KMS-11 (cell line): Measurements from ENCODE around the gene SLC22A16.

Source experiments
- H2AFZ ChIP-seq: fragments of 200-600 bp; sonication (generic); 2 replicates; pipeline ENCODE4 v1.6.1; 2016; ENCODE audit warnings: antibody characterized with exemption, mixed run types, low read depth
- H3K27ac ChIP-seq: fragments of 200-600 bp; sonication (generic); 2 replicates; pipeline ENCODE4 v1.6.1; 2016; ENCODE audit warnings: mild to moderate bottlenecking, mixed run types
- H3K27me3 ChIP-seq: fragments of 200-600 bp; sonication (generic); 2 replicates; pipeline ENCODE4 v1.6.1; 2017; ENCODE audit warnings: mild to moderate bottlenecking, low read depth, mixed run types, moderate library complexity; ENCODE audit not compliant: insufficient read depth
- H3K36me3 ChIP-seq: fragments of 200-600 bp; sonication (generic); 2 replicates; pipeline ENCODE4 v1.6.1; 2017; ENCODE audit warnings: mild to moderate bottlenecking, mixed run types; ENCODE audit not compliant: insufficient read depth
- H3K4me1 ChIP-seq: fragments of 200-600 bp; sonication (generic); 2 replicates; pipeline ENCODE4 v1.6.1; 2016; ENCODE audit warnings: mild to moderate bottlenecking, low read depth, mixed run types; ENCODE audit not compliant: poor library complexity, severe bottlenecking
- H3K4me2 ChIP-seq: fragments of 200-600 bp; sonication (generic); 2 replicates; pipeline ENCODE4 v1.7.0; 2016; ENCODE audit warnings: mild to moderate bottlenecking, mixed run types
- H3K4me3 ChIP-seq: fragments of 200-600 bp; sonication (generic); IDR thresholded peaks from 2 replicates; pipeline ENCODE4 v1.6.1; 2017; ENCODE audit warnings: low read depth, low read length, mixed read lengths; ENCODE audit not compliant: insufficient read depth
- H3K79me2 ChIP-seq: fragments of 200-600 bp; sonication (generic); 2 replicates; pipeline ENCODE4 v1.6.1; 2016; ENCODE audit warnings: low read depth, mixed run types; ENCODE audit not compliant: insufficient read depth
- H3K9ac ChIP-seq: fragments of 200-600 bp; sonication (generic); 2 replicates; pipeline ENCODE4 v1.6.1; 2016; ENCODE audit warnings: mild to moderate bottlenecking, mixed run types
- H4K20me1 ChIP-seq: fragments of 200-600 bp; sonication (generic); 2 replicates; pipeline ENCODE4 v1.6.1; 2016; ENCODE audit warnings: mild to moderate bottlenecking, mixed run types; ENCODE audit not compliant: insufficient read depth
- TF ChIP-seq, protein P1 (sequence below): fragments of 200-600 bp; sonication (generic); conservative IDR thresholded peaks from 2 replicates; pipeline ENCODE4 v1.6.1; 2017; ENCODE audit warnings: low read depth, mild to moderate bottlenecking, antibody characterized with exemption, low read length, moderate library complexity, mixed read lengths

The SLC22A16 gene

DNA sequence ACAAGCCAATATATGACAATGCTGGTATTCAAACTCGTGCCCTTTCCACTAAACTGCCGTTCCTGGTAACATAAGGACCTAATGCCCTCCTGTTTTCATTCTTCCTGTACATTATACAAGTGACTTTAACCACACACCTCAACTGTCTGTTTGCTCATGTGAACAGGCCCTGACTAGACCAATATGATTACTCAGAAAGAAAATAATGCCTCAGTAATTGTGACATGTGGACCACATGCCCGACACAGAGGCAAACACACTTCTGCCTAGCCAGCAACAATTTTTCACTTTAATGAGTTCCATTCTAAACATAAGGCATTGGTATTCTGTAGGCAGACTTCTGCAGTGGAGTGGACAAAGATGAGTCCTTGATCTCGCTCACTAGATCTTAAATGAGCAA is 30.0 kb downstream of the SLC22A16 start:
- no peak overlapping the region for H3K4me2 ChIP-seq
- H3K27me3 ChIP-seq, result no peaks in the 10 kb centered on the region
- no peaks in the 10 kb centered on the region for H3K36me3 ChIP-seq

DNA sequence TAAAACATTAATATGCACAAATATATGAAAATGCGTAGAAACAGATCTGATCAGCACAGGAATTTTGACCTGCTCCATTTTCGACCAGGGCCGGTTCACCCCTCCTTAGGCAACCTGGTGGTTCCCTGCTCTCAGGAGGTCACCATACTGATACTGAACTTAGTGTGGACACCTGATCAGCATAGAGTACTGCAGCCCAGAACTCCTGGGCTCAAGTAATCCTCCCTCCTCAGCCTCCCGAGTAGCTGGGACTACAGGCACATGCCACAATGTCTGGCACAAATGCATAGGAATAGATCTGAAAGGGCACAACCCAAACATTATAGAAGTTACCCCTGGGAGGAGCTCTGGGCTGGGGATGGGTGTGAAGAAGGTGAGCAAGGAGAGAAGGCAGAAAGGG is 36.4 kb downstream of the SLC22A16 start:
- Histone ChIP-seq H3K27me3 (no peaks in the 10 kb centered on the region), H3K4me3 (no peak overlapping the region), H3K4me2 (no peak overlapping the region), H3K36me3 (no peaks in the 10 kb centered on the region), H3K4me1 (no peaks in the 10 kb centered on the region), H3K79me2 (no peaks in the 10 kb centered on the region), H4K20me1 (no peaks in the 10 kb centered on the region), H3K9ac (no peak overlapping the region), H3K27ac (no peak overlapping the region), H2AFZ (no peak overlapping the region)
- TF ChIP-seq, protein P1, sequence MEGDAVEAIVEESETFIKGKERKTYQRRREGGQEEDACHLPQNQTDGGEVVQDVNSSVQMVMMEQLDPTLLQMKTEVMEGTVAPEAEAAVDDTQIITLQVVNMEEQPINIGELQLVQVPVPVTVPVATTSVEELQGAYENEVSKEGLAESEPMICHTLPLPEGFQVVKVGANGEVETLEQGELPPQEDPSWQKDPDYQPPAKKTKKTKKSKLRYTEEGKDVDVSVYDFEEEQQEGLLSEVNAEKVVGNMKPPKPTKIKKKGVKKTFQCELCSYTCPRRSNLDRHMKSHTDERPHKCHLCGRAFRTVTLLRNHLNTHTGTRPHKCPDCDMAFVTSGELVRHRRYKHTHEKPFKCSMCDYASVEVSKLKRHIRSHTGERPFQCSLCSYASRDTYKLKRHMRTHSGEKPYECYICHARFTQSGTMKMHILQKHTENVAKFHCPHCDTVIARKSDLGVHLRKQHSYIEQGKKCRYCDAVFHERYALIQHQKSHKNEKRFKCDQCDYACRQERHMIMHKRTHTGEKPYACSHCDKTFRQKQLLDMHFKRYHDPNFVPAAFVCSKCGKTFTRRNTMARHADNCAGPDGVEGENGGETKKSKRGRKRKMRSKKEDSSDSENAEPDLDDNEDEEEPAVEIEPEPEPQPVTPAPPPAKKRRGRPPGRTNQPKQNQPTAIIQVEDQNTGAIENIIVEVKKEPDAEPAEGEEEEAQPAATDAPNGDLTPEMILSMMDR, result no peak

More for the DNA sequence above, 30.0 kb downstream of the SLC22A16 start:
- Histone ChIP-seq H2AFZ (no peak overlapping the region), H3K27ac (no peak overlapping the region), H3K9ac (no peak overlapping the region), H3K4me3 (no peak overlapping the region), H4K20me1 (no peaks in the 10 kb centered on the region), H3K4me1 (no peaks in the 10 kb centered on the region), H3K79me2 (no peaks in the 10 kb centered on the region)
- TF ChIP-seq, protein P1, result no peak

DNA sequence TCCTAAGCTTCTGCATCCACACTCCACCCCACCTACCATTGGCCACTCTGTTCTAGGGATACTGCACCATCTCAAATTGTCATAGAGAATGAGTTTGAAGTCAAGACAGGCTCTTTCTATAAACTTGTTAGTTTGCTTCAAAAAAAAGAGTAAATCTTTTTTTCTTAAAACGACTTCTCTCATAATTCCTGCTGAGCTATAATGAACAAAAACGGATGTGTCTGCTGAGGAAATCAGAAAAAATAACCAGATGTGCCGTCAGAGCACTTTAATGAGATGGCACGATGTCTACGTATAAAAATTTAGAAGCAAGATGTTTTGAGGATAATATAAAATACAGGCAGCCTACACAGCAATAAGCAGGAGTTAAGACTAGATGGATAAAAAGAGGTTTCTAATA is 37.1 kb downstream of the SLC22A16 start:
- no peak overlapping the region for H3K9ac ChIP-seq
- H3K4me2 ChIP-seq, result no peak overlapping the region
- TF ChIP-seq, protein P1, result no peak
- no peak overlapping the region for H3K4me3 ChIP-seq
- no peaks in the 10 kb centered on the region for H3K36me3 ChIP-seq
- no peaks in the 10 kb centered on the region for H3K79me2 ChIP-seq
- no peaks in the 10 kb centered on the region for H3K27me3 ChIP-seq
- no peaks in the 10 kb centered on the region for H4K20me1 ChIP-seq
- H2AFZ ChIP-seq, result no peak overlapping the region
- H3K4me1 ChIP-seq, result no peaks in the 10 kb centered on the region
- no peak overlapping the region for H3K27ac ChIP-seq

DNA sequence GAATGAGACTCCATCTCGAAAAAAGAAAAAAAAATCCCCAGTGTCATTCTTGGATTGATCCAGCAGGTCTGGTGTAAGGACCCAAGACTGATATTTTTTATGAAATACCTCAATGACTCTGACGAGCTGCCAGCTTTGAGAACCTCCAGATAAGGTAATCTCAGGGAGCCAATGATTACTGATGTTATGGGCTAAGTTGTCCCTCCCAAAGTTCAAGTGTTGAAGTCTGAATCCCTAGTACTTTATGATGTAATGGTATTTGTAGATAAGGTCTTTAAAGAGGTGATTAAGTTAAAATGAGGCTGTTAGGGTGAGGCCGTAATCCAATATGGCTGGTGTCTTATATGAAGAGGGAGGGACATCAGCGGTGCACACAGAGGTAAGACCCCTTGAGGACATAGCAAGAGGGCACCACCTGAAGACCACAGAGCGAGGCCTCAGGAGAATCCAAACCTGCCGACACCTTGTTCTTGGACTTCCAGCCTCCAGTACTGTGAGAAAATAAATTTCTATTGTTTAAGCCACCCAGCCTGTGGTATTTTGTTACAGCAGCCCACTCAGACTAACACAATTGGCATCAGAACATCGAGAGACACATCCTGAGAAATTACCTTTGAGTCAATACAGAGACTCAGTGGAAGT is 41.3 kb downstream of the SLC22A16 start:
- H3K79me2 ChIP-seq, result no peaks in the 10 kb centered on the region
- H4K20me1 ChIP-seq, result no peaks in the 10 kb centered on the region
- no peak overlapping the region for H3K4me3 ChIP-seq
- H3K4me1 ChIP-seq, result no peaks in the 10 kb centered on the region
- no peak overlapping the region for H3K9ac ChIP-seq
- H3K4me2 ChIP-seq, result no peak overlapping the region
- TF ChIP-seq, protein P1, result no peak
- H3K27ac ChIP-seq, result no peak overlapping the region
- no peak overlapping the region for H2AFZ ChIP-seq
- no peaks in the 10 kb centered on the region for H3K27me3 ChIP-seq
- no peaks in the 10 kb centered on the region for H3K36me3 ChIP-seq
